GM23338 (cell line): ENCODE results near the gene ZNF385B. TPM values are rescaled to one million over a fixed set of nuclear protein-coding genes. Genes with fewer than 3 reads are reported as not detected.

Source experiments
- ATAC-seq: fragments of 200-7000 bp; cut with Tn5 transposase; 3 replicates; pipeline ENCODE4 v1.9.1; 2020
- DNase-seq: peaks from one replicate; pipeline ENCODE4 v3.0.0-alpha.2; 2015; ENCODE audit warnings: low spot score
- H2AFZ ChIP-seq: fragments of 200-600 bp; sonication (generic); 2 replicates; pipeline ENCODE4 v1.8.0; 2016; ENCODE audit warnings: antibody characterized with exemption, mild to moderate bottlenecking, moderate library complexity
- H3F3A ChIP-seq: fragments of 200-600 bp; sonication (generic); replicated peaks from 2 replicates; pipeline ENCODE4 v1.8.0; 2017; ENCODE audit warnings: antibody characterized with exemption, mixed run types, low read depth
- H3K27ac ChIP-seq: fragments of 200-600 bp; sonication (generic); 2 replicates; pipeline ENCODE4 v1.6.1; 2016; ENCODE audit warnings: low read depth
- H3K27me3 ChIP-seq: fragments of 200-600 bp; sonication (generic); 2 replicates; pipeline ENCODE4 v1.8.0; 2016; ENCODE audit warnings: mild to moderate bottlenecking, mixed run types, moderate library complexity; ENCODE audit not compliant: insufficient read depth
- H3K36me3 ChIP-seq: fragments of 200-600 bp; sonication (generic); 2 replicates; pipeline ENCODE4 v1.8.0; 2016; ENCODE audit warnings: mild to moderate bottlenecking; ENCODE audit not compliant: insufficient read depth
- H3K4me1 ChIP-seq: fragments of 200-600 bp; sonication (generic); 2 replicates; pipeline ENCODE4 v1.8.0; 2016; ENCODE audit warnings: mild to moderate bottlenecking, moderate library complexity; ENCODE audit not compliant: insufficient read depth
- H3K4me2 ChIP-seq: fragments of 200-600 bp; sonication (generic); 2 replicates; pipeline ENCODE4 v1.7.1; 2017; ENCODE audit warnings: mixed run types
- H3K4me3 ChIP-seq: fragments of 200-600 bp; sonication (generic); 2 replicates; pipeline ENCODE4 v1.6.1; 2016; ENCODE audit warnings: mixed run types
- H3K79me2 ChIP-seq: fragments of 200-600 bp; sonication (generic); replicated peaks from 2 replicates; pipeline ENCODE4 v1.8.0; 2017; ENCODE audit warnings: mild to moderate bottlenecking; ENCODE audit not compliant: insufficient read depth
- H3K9me2 ChIP-seq: fragments of 200-600 bp; sonication (generic); 2 replicates; pipeline ENCODE4 v1.8.0; 2017; ENCODE audit not compliant: insufficient read depth
- H4K20me1 ChIP-seq: fragments of 200-600 bp; sonication (generic); replicated peaks from 2 replicates; pipeline ENCODE4 v1.8.0; 2017; ENCODE audit warnings: mild to moderate bottlenecking; ENCODE audit not compliant: insufficient read depth
- H3K27ac Mint-ChIP-seq: 2 replicates; pipeline ENCODE4 v1.8.0; 2020; ENCODE audit warnings: inconsistent platforms, mild to moderate bottlenecking, moderate library complexity, mixed read lengths
- H3K27me3 Mint-ChIP-seq: 3 replicates; pipeline ENCODE4 v1.8.0; 2022; ENCODE audit warnings: low read depth, mild to moderate bottlenecking, moderate library complexity, mixed read lengths, inconsistent platforms; ENCODE audit not compliant: insufficient read depth, poor library complexity
- H3K36me3 Mint-ChIP-seq: 3 replicates; pipeline ENCODE4 v1.8.0; 2021; ENCODE audit warnings: low read depth, mild to moderate bottlenecking, inconsistent platforms, moderate library complexity, mixed read lengths
- H3K4me1 Mint-ChIP-seq: 3 replicates; pipeline ENCODE4 v1.8.0; 2020; ENCODE audit warnings: mild to moderate bottlenecking, inconsistent platforms, mixed read lengths
- H3K4me3 Mint-ChIP-seq: 3 replicates; pipeline ENCODE4 v1.8.0; 2021; ENCODE audit warnings: moderate library complexity, mild to moderate bottlenecking, inconsistent platforms, mixed read lengths
- H3K9me3 Mint-ChIP-seq: 3 replicates; pipeline ENCODE4 v1.8.0; 2020; ENCODE audit warnings: moderate library complexity, mild to moderate bottlenecking, inconsistent platforms, mixed read lengths
- CREB1 ChIP-seq: fragments of 250-450 bp; sonication (Bioruptor Pico); IDR thresholded peaks from 2 replicates; pipeline ENCODE4 v1.5.0; 2020; ENCODE audit warnings: low read depth, mild to moderate bottlenecking, moderate library complexity
- EZH2 ChIP-seq: fragments of 200-600 bp; sonication (generic); IDR thresholded peaks from one replicate; pipeline ENCODE4 v1.8.0; 2017; ENCODE audit warnings: antibody characterized with exemption, mild to moderate bottlenecking, low read depth; ENCODE audit not compliant: unreplicated experiment
- EZH2phosphoT487 ChIP-seq: fragments of 200-600 bp; sonication (generic); IDR thresholded peaks from one replicate; pipeline ENCODE4 v1.8.1; 2018; ENCODE audit warnings: antibody characterized with exemption; ENCODE audit not compliant: unreplicated experiment
- JUNB ChIP-seq: IDR thresholded peaks from one replicate; pipeline ENCODE4 v1.6.1; 2016; ENCODE audit warnings: antibody characterized with exemption; ENCODE audit not compliant: unreplicated experiment
- NANOG ChIP-seq: IDR thresholded peaks from 2 replicates; pipeline ENCODE4 v1.6.1; 2016; ENCODE audit warnings: antibody characterized with exemption, borderline replicate concordance
- POLR2AphosphoS5 ChIP-seq: IDR thresholded peaks from 2 replicates; pipeline ENCODE4 v1.6.1; 2016; ENCODE audit warnings: antibody characterized with exemption, low read depth
- STAT1 ChIP-seq: IDR thresholded peaks from one replicate; pipeline ENCODE4 v1.6.1; 2016; ENCODE audit warnings: antibody characterized with exemption; ENCODE audit not compliant: unreplicated experiment
- ZNF114 ChIP-seq: fragments of 250-450 bp; sonication (Bioruptor Pico); IDR thresholded peaks from 2 replicates; pipeline ENCODE4 v1.5.0; 2020; ENCODE audit warnings: mild to moderate bottlenecking, moderate library complexity
- ZNF331 ChIP-seq: fragments of 250-450 bp; sonication (Bioruptor Pico); IDR thresholded peaks from 2 replicates; pipeline ENCODE4 v1.5.0; 2020; ENCODE audit warnings: low read depth, mild to moderate bottlenecking, moderate library complexity
- polyA plus RNA-seq: library from polyadenylated mRNA; unstranded; fragments of >200 nt; fragmentation: Nextera tagmentation; extraction: Ambion mirVana; gene quantifications from 2 replicates; pipeline ENCODE4 v1.2.1, GENCODE V29; 2016
- total RNA-seq: library from RNA; depleted of rRNA; stranded (reverse); fragments of >200 nt; shearing (Covaris generic); gene quantifications from 2 replicates; pipeline ENCODE4 v1.2.3, GENCODE V29; 2014
- TF ChIP-seq, protein P1 (sequence below): IDR thresholded peaks from one replicate; pipeline ENCODE4 v1.6.1; 2018; ENCODE audit warnings: antibody characterized with exemption; ENCODE audit not compliant: unreplicated experiment
- TF ChIP-seq, protein P2 (sequence below): IDR thresholded peaks from 2 replicates; pipeline ENCODE4 v1.6.1; 2016; ENCODE audit warnings: antibody characterized with exemption
- TF ChIP-seq, protein P3 (sequence below), 2 experiments: fragments of 200-600 bp in 1 of 2; sonication (generic) in 1 of 2; conservative IDR thresholded peaks; 2 replicates each; pipeline versions ENCODE4 v1.5.1 to v1.6.1; 2016 to 2017; ENCODE audit warnings: antibody characterized with exemption in 2 of 2, low read depth in 2 of 2, mild to moderate bottlenecking in 2 of 2, moderate library complexity in 1 of 2

ZNF385B gene
- total and polyA plus RNA-seq, 2 experiments from 2014 or later, result 1.5 to 4.6 TPM

DNA sequence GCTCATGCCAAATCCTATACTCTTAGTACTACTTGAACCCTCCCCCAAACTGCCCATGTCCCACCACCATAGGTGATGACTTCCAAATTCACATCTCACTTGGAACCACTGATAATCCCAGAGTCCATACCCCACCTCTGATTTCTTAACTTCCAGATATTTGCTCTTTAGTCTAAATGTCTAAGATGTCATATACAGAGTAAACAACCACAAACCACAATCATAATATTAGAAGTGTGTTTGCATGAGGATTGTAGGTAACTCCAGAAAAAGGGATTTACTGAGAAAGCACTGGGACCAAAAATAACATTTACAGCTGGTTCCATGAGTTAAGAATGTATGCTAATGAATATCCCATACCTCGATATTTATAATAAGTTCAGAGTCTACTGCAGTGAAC lies 146.2 kb downstream of the ZNF385B start:
- TF ChIP-seq POLR2AphosphoS5 (no peak), JUNB (no peak), EZH2 (no peak), EZH2phosphoT487 (no peak), CREB1 (CRISPR knock-in tag) (no peak), STAT1 (no peak), ZNF114 (no peak)
- TF ChIP-seq, protein P1, sequence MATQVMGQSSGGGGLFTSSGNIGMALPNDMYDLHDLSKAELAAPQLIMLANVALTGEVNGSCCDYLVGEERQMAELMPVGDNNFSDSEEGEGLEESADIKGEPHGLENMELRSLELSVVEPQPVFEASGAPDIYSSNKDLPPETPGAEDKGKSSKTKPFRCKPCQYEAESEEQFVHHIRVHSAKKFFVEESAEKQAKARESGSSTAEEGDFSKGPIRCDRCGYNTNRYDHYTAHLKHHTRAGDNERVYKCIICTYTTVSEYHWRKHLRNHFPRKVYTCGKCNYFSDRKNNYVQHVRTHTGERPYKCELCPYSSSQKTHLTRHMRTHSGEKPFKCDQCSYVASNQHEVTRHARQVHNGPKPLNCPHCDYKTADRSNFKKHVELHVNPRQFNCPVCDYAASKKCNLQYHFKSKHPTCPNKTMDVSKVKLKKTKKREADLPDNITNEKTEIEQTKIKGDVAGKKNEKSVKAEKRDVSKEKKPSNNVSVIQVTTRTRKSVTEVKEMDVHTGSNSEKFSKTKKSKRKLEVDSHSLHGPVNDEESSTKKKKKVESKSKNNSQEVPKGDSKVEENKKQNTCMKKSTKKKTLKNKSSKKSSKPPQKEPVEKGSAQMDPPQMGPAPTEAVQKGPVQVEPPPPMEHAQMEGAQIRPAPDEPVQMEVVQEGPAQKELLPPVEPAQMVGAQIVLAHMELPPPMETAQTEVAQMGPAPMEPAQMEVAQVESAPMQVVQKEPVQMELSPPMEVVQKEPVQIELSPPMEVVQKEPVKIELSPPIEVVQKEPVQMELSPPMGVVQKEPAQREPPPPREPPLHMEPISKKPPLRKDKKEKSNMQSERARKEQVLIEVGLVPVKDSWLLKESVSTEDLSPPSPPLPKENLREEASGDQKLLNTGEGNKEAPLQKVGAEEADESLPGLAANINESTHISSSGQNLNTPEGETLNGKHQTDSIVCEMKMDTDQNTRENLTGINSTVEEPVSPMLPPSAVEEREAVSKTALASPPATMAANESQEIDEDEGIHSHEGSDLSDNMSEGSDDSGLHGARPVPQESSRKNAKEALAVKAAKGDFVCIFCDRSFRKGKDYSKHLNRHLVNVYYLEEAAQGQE, result no peak
- TF ChIP-seq, protein P2, sequence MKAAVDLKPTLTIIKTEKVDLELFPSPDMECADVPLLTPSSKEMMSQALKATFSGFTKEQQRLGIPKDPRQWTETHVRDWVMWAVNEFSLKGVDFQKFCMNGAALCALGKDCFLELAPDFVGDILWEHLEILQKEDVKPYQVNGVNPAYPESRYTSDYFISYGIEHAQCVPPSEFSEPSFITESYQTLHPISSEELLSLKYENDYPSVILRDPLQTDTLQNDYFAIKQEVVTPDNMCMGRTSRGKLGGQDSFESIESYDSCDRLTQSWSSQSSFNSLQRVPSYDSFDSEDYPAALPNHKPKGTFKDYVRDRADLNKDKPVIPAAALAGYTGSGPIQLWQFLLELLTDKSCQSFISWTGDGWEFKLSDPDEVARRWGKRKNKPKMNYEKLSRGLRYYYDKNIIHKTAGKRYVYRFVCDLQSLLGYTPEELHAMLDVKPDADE, result no peak
- Histone ChIP-seq H3K4me3 (no peak overlapping the region), H3K36me3 (no peaks in the 10 kb centered on the region), H3K79me2 (no peaks in the 10 kb centered on the region), H3K4me1 (no peaks in the 10 kb centered on the region), H4K20me1 (no peaks in the 10 kb centered on the region), H3K27ac (no peak overlapping the region), H3K4me2 (no peak overlapping the region), H3F3A (no peaks in the 10 kb centered on the region), H3K27me3 (no peaks in the 10 kb centered on the region), H3K9me2 (no peaks in the 10 kb centered on the region), H2AFZ (no peak overlapping the region)
- Mint-ChIP-seq H3K27ac (no peak overlapping the region), H3K4me1 (no peaks in the 10 kb centered on the region), H3K9me3 (no peaks in the 10 kb centered on the region), H3K27me3 (peaks cover 2% of the 10 kb centered on the region), H3K36me3 (no peaks in the 10 kb centered on the region), H3K4me3 (no peak overlapping the region)
- ATAC-seq, result no peak
- DNase-seq, result no peak

DNA sequence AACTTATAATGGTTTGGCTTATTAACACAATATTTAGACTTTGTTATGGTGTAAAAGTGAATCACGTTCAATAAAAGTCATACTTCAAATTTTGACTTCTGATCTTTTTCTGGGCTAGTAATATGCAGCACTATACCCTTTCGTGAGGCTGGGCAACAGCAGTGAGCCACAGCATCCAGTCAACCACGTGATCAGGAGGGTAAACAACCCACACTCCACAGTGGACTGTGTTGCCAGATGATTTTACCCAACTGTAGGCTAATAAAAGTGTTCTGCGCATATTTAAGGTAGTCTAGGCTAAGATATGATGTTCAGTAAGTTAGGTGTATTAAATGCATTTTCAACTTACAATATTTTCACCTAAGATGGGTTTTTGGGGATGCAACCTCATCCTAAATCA lies 148.6 kb downstream of the ZNF385B start:
- no peaks in the 10 kb centered on the region for H3K36me3 Mint-ChIP-seq
- Histone ChIP-seq H3K4me1 (no peaks in the 10 kb centered on the region), H3K4me3 (no peak overlapping the region), H3K4me2 (no peak overlapping the region), H2AFZ (no peak overlapping the region), H4K20me1 (no peaks in the 10 kb centered on the region), H3K27ac (no peak overlapping the region), H3K36me3 (no peaks in the 10 kb centered on the region), H3K27me3 (no peaks in the 10 kb centered on the region), H3K79me2 (no peaks in the 10 kb centered on the region), H3K9me2 (no peaks in the 10 kb centered on the region), H3F3A (no peaks in the 10 kb centered on the region)
- no peak overlapping the region for H3K4me3 Mint-ChIP-seq
- H3K27ac Mint-ChIP-seq, result no peak overlapping the region
- ATAC-seq (no peak), DNase-seq (no peak)
- H3K27me3 Mint-ChIP-seq, result peaks cover 2% of the 10 kb centered on the region
- H3K9me3 Mint-ChIP-seq, result no peaks in the 10 kb centered on the region
- H3K4me1 Mint-ChIP-seq, result peaks cover 5% of the 10 kb centered on the region; the same call in 2 of the 3 replicates
- TF ChIP-seq, protein P3, sequence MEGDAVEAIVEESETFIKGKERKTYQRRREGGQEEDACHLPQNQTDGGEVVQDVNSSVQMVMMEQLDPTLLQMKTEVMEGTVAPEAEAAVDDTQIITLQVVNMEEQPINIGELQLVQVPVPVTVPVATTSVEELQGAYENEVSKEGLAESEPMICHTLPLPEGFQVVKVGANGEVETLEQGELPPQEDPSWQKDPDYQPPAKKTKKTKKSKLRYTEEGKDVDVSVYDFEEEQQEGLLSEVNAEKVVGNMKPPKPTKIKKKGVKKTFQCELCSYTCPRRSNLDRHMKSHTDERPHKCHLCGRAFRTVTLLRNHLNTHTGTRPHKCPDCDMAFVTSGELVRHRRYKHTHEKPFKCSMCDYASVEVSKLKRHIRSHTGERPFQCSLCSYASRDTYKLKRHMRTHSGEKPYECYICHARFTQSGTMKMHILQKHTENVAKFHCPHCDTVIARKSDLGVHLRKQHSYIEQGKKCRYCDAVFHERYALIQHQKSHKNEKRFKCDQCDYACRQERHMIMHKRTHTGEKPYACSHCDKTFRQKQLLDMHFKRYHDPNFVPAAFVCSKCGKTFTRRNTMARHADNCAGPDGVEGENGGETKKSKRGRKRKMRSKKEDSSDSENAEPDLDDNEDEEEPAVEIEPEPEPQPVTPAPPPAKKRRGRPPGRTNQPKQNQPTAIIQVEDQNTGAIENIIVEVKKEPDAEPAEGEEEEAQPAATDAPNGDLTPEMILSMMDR (conservative IDR thresholded peaks at IDR 0.05; ENCODE audit: low read depth in 2 of 2), result no peak
- TF ChIP-seq ZNF331 (CRISPR knock-in tag), result no peak
- no peak for TF ChIP-seq ZNF114
- no peak for TF ChIP-seq CREB1 (CRISPR knock-in tag)
- no peak for TF ChIP-seq JUNB
- TF ChIP-seq EZH2, result no peak
- no peak for TF ChIP-seq STAT1
- TF ChIP-seq, protein P1, result no peak
- no peak for TF ChIP-seq POLR2AphosphoS5
- TF ChIP-seq EZH2phosphoT487, result no peak
- no peak for TF ChIP-seq NANOG
- TF ChIP-seq, protein P2, result no peak
